Measurements from ENCODE around the gene PPP6R2. TPM values are rescaled to one million over a fixed set of nuclear protein-coding genes. Genes with fewer than 3 reads are reported as not detected.
"Not testable (repeated sequence)": the region's sequence is repeated elsewhere in the genome, so short reads cannot be mapped to it uniquely, and the experiment has no call there.

The PPP6R2 gene
- total RNA-seq, 3 donors from 2014 or later, result 48.3 to 54.1 (median 49.5) TPM

DNA sequence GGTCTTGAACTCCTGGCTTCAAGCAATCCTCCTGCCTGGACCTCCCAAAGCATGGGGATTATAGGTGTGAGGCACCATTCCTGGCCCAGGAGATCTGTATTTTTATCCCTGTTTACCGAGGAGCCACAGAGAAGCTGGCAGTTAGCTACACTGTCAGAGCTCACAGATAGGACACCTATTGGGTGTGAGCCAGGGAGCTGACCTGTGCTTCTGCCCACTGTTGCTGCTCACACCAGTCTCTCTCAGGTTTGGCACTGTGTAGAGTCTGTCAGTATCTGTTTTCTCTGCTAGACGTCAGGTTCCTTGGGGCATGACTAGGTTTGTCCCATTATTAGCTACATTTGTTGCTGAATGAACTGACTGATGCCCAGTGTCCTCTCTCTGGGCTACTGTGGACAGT is 17.5 kb downstream of the PPP6R2 start:
- DNase-seq (ENCODE audit: low spot score in 2 of 2), result no peak
- Histone ChIP-seq H3K27me3 (no peaks in the 10 kb centered on the region), H3K9me3 (no peaks in the 10 kb centered on the region), H3K27ac (peak overlapping the region in 1 of 2 donors; percentile 38), H3K4me3 (no peak overlapping the region), H3K4me1 (peaks cover 0 to 6% of the 10 kb centered on the region in 2 donors), H3K36me3 (no peaks in the 10 kb centered on the region)
- TF ChIP-seq POLR2A (IDR thresholded peaks at IDR 0.05), result no peak
- TF ChIP-seq, protein P1, sequence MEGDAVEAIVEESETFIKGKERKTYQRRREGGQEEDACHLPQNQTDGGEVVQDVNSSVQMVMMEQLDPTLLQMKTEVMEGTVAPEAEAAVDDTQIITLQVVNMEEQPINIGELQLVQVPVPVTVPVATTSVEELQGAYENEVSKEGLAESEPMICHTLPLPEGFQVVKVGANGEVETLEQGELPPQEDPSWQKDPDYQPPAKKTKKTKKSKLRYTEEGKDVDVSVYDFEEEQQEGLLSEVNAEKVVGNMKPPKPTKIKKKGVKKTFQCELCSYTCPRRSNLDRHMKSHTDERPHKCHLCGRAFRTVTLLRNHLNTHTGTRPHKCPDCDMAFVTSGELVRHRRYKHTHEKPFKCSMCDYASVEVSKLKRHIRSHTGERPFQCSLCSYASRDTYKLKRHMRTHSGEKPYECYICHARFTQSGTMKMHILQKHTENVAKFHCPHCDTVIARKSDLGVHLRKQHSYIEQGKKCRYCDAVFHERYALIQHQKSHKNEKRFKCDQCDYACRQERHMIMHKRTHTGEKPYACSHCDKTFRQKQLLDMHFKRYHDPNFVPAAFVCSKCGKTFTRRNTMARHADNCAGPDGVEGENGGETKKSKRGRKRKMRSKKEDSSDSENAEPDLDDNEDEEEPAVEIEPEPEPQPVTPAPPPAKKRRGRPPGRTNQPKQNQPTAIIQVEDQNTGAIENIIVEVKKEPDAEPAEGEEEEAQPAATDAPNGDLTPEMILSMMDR (IDR thresholded peaks at IDR 0.05), result no peak
- TF ChIP-seq POLR2AphosphoS5 (IDR thresholded peaks at IDR 0.05), result no peak
- intact Hi-C loops (cut with DNase I; ENCODE audit: low total_unique reads), result no loop called here

DNA sequence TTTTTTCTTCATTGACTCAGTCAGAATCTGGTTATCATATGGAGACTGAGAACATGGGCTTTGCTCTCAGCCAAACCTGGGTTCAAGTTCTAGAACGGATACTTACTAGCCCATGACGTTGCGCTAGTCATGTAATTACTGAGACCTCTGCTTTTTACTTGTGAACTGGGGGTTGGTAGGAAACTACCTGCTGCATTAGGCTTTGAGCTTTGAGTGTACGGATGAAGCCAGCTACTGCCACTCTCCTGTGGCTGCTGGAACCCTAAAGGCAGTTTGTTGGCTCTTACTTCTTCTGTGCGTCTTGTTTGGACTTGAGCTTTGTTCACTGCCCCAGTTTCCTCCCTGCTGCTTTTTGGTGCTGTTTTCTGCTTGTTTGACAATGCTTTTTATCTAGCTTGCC is 18.1 kb downstream of the PPP6R2 start:
- no peak overlapping the region for H3K4me3 ChIP-seq
- no peaks in the 10 kb centered on the region for H3K36me3 ChIP-seq
- TF ChIP-seq POLR2AphosphoS5 (IDR thresholded peaks at IDR 0.05) (no peak), POLR2A (IDR thresholded peaks at IDR 0.05) (no peak)
- TF ChIP-seq, protein P1 (IDR thresholded peaks at IDR 0.05), result no peak
- H3K27ac ChIP-seq, result no peak overlapping the region
- no peaks in the 10 kb centered on the region for H3K27me3 ChIP-seq
- H3K4me1 ChIP-seq, result peaks cover 0 to 6% of the 10 kb centered on the region in 2 donors
- intact Hi-C loops (cut with DNase I; ENCODE audit: low total_unique reads), result no loop called here
- H3K9me3 ChIP-seq, result no peaks in the 10 kb centered on the region
- DNase-seq (ENCODE audit: low spot score in 2 of 2), result no peak

DNA sequence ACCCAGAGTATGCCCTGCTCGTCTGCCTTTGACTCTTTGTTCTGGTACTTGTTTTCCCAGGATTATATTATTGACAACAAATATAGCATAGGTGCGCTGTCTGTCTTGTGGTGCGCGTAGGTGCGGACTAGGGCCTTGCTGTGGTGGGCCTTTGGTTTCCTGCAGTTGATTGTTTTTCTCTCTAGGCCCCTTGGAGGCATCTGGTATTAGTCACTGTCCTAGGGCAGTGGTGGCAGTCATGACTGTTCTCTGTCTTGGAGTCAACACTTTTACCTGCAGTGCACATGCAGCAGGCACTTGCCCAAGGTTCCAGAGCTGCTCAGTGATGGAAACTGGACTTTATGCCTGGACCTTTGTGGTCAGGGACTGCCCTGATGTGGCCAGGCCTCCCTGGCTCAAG is 18.6 kb downstream of the PPP6R2 start:
- TF ChIP-seq POLR2AphosphoS5 (IDR thresholded peaks at IDR 0.05) (no peak), POLR2A (IDR thresholded peaks at IDR 0.05) (no peak)
- TF ChIP-seq, protein P1 (IDR thresholded peaks at IDR 0.05), result no peak

DNA sequence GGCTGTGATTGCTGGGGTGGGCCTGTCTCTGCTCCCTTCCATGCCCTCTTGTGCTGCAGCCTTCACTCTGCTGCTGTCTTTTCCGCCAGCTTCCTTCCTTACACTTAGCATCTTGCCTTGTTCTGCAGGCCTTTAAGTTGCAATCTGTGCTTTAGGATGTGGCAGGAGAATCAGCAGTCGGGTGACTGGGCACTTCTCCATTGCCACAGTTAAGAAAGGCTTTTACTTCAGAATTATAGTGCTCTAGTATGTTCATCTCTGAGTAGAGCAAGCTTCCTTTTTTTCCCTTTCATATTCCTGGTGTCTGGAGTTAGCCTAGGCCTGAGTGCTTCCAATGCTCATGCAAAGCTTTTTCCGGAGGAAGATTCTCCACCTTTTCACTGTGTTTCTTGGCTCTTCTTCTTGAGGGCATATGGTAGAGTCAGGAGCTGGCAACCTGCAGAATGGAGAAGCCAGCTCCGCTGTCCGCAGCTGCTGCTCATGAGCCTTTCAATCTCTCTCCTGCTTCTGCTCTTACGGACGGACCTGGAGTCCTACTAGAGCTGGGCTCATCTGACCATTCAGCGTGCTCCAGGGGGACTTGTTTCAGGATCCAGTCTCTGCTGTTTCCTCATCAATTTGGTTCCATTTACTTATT is 20.2 kb downstream of the PPP6R2 start:
- Histone ChIP-seq H3K4me3 (no peak overlapping the region), H3K4me1 (peaks cover 0 to 6% of the 10 kb centered on the region in 2 donors), H3K9me3 (no peaks in the 10 kb centered on the region), H3K27ac (no peak overlapping the region), H3K27me3 (no peaks in the 10 kb centered on the region), H3K36me3 (no peaks in the 10 kb centered on the region)
- intact Hi-C loops (cut with DNase I; ENCODE audit: low total_unique reads), result no loop called here
- TF ChIP-seq, protein P1 (IDR thresholded peaks at IDR 0.05), result no peak
- TF ChIP-seq POLR2AphosphoS5 (IDR thresholded peaks at IDR 0.05) (no peak), POLR2A (IDR thresholded peaks at IDR 0.05) (no peak)
- no peak for DNase-seq (ENCODE audit: low spot score in 2 of 2)

More for the DNA sequence above, 18.6 kb downstream of the PPP6R2 start:
- no peaks in the 10 kb centered on the region for H3K27me3 ChIP-seq
- no peak for DNase-seq (ENCODE audit: low spot score in 2 of 2)
- H3K9me3 ChIP-seq, result no peaks in the 10 kb centered on the region
- H3K36me3 ChIP-seq, result no peaks in the 10 kb centered on the region
- no peak overlapping the region for H3K27ac ChIP-seq
- intact Hi-C loops (cut with DNase I; ENCODE audit: low total_unique reads), result no loop called here
- peaks cover 0 to 6% of the 10 kb centered on the region in 2 donors for H3K4me1 ChIP-seq
- no peak overlapping the region for H3K4me3 ChIP-seq

DNA sequence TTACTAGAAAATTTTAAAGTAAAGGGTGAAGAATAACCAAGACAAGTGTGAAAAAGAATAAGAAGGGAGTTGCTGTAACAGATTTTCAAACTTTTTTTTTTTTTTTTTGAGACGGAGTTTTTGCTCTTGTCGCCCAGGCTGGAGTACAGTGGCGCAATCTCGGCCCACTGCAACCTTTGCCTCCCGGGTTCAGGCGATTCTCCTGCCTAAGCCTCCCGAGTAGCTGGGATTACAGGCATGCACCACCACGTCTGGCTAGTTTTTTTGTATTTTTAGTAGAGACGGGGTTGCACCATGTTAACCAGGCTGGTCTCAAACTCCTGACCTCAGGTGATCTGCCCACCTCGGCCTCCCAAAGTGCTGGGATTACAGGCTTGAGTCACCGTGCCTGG is 20.7 kb downstream of the PPP6R2 start:
- intact Hi-C loops (cut with DNase I; ENCODE audit: low total_unique reads); H3K36me3 ChIP-seq; H3K4me3 ChIP-seq; H3K27me3 ChIP-seq; H3K4me1 ChIP-seq; DNase-seq (ENCODE audit: low spot score in 2 of 2); H3K9me3 ChIP-seq; H3K27ac ChIP-seq: not testable (repeated sequence)

Measured in breast epithelium (tissue), 4 donors.